HG02623 (cell line): Measurements from ENCODE around the gene WIF1.
A peak's percentile ranks its signal among the peaks of the same experiment; 100 is the strongest.

ENCODE experiments used
- ATAC-seq: cut with Tn5 transposase; IDR thresholded peaks from one replicate; pipeline ENCODE4 v1.9.1; 2021; ENCODE audit warnings: moderate library complexity; ENCODE audit not compliant: unreplicated experiment

The WIF1 gene

GRCh38 chr12:65121049-65121955 is at the start of gene WIF1:
WIF1 (minus strand) TSS chr12:65121305; CDS start chr12:65121191, 114 bp downstream.
- ATAC-seq, result no peak

GRCh38 chr12:65170209-65170881 is 49.2 kb upstream of the WIF1 start:
- peak; percentile 46 for ATAC-seq

GRCh38 chr12:65169320-65170208 is 48.5 kb upstream of the WIF1 start, which contains the start of gene LEMD3:
LEMD3 (plus strand) TSS chr12:65169583; CDS start chr12:65169597, 14 bp downstream.
- ATAC-seq, result peak; percentile 88

- ATAC-seq, result no peak
Observed at GRCh38 chr12:65168681-65169319, 47.7 kb upstream of the WIF1 start.

GRCh38 chr12:65164774-65165173 is 43.7 kb upstream of the WIF1 start:
- no peak for ATAC-seq

- no peak for ATAC-seq
Observed at GRCh38 chr12:65164244-65164643, 43.1 kb upstream of the WIF1 start.

- peak; percentile 50 for ATAC-seq
Observed at GRCh38 chr12:65162609-65163008, 41.5 kb upstream of the WIF1 start.

GRCh38 chr12:65157091-65157490 is 36.0 kb upstream of the WIF1 start:
- no peak for ATAC-seq

GRCh38 chr12:65156366-65156841 is 35.3 kb upstream of the WIF1 start:
- peak; percentile 90 for ATAC-seq

- peak; percentile 27 for ATAC-seq
Observed at GRCh38 chr12:65155784-65156183, 34.7 kb upstream of the WIF1 start.

GRCh38 chr12:65152596-65152995 is 31.5 kb upstream of the WIF1 start:
- no peak for ATAC-seq

GRCh38 chr12:65152012-65152411 is 30.9 kb upstream of the WIF1 start:
- ATAC-seq, result no peak

- ATAC-seq, result no peak
Observed at GRCh38 chr12:65147312-65147905, 26.3 kb upstream of the WIF1 start.

- ATAC-seq, result no peak
Observed at GRCh38 chr12:65140738-65141137, 19.6 kb upstream of the WIF1 start.

- no peak for ATAC-seq
Observed at GRCh38 chr12:65139389-65139788, 18.3 kb upstream of the WIF1 start.

- no peak for ATAC-seq
Observed at GRCh38 chr12:65133879-65134278, 12.8 kb upstream of the WIF1 start.

GRCh38 chr12:65126482-65126881 is 5.4 kb upstream of the WIF1 start:
- no peak for ATAC-seq

GRCh38 chr12:65125975-65126374 is 4.9 kb upstream of the WIF1 start:
- ATAC-seq, result no peak

GRCh38 chr12:65125247-65125646 is 4.1 kb upstream of the WIF1 start:
- ATAC-seq, result no peak
